Lung microvascular endothelial cell (primary cell): Measurements from ENCODE around the gene SPATS2. TPM values are rescaled to one million over a fixed set of nuclear protein-coding genes. Genes with fewer than 3 reads are reported as not detected.
"Not testable (repeated sequence)": the region's sequence is repeated elsewhere in the genome, so short reads cannot be mapped to it uniquely, and the experiment has no call there.

ENCODE experiments used
- DNase-seq, 2 donors: peaks; one replicate each; pipeline versions ENCODE4 v3.0.0 to v3.0.0-alpha.2; 2010; ENCODE audit warnings: low read depth in 2 of 2
- total RNA-seq: library from RNA; depleted of rRNA; stranded (reverse); fragments of >200 nt; gene quantifications from 2 replicates; pipeline ENCODE4 v1.2.1, GENCODE V29; 2014

Gene SPATS2
- total RNA-seq, 1 donor from 2014 or later, result 11.7 TPM

GRCh38 chr12:49349266-49349665 is 18.0 kb upstream of the SPATS2 start:
- no peak for DNase-seq

DNA sequence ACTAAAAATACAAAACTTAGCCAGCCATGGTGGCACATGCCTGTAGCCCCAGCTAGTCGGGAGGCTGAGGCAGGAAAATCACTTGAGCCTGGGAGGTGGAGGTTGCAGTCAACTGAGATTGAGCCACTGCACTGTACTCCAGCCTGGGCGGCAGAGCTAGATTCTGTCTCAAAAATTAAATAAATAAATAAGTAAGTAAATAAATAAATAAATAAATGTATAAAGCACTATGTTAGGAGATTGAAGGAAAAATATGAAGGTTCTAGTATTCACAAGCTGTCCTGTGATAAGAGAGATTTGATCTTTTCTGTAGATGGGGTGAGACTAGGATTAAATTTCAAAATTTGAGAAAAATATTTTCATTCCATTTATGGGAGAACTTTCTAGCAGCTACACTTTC is 14.9 kb upstream of the SPATS2 start:
- DNase-seq, result no peak

GRCh38 chr12:49355913-49356312 is 11.3 kb upstream of the SPATS2 start:
- no peak for DNase-seq

GRCh38 chr12:49357103-49357678 is 10.1 kb upstream of the SPATS2 start:
- peak; percentile 64 to 69 for DNase-seq

GRCh38 chr12:49358483-49359141 is 8.7 kb upstream of the SPATS2 start:
- DNase-seq, result peak; percentile 83 to 87

DNA sequence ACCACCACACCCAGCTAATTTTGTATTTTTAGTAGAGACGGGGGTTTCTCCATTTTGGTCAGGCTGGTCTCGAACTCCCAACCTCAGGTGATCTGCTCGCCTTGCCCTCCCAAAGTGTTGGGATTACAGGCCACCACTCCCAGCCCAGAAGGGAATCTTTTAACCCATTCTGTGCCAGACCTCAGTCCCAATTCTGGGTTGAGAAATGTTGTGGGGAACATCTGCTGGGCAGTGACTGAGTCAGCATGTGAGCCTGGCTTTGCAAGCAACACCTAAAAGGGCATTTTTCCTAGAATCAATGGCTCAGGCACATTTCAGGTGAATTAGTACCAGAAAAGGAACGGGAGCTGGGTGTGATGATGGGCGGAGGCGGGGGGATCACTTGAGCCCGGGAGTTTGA is 7.6 kb upstream of the SPATS2 start:
- DNase-seq, result no peak

GRCh38 chr12:49362077-49362476 is 5.2 kb upstream of the SPATS2 start:
- DNase-seq, result no peak

GRCh38 chr12:49364989-49365388 is 2.3 kb upstream of the SPATS2 start:
- peak; percentile 69 to 91 for DNase-seq

DNA sequence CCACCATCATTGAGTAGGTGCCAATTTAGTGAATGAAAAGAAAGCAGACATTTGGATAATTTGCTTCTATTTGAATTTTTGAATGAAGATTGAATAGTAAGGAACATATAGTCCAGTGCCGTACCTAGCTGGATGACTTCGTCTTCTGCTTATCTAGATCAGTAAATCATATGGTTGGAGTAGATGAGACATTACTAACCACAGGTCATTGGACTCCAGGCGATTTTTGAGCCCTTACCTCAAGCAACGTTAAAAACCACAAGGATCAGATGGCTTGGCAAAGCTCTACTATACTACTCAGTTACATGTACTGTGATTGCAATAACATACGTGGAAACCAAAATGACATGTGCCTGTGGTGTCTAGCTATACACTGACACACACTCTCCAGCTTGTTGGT is 1.7 kb upstream of the SPATS2 start:
- DNase-seq, result peak in 1 of 2 donors; percentile 41

DNA sequence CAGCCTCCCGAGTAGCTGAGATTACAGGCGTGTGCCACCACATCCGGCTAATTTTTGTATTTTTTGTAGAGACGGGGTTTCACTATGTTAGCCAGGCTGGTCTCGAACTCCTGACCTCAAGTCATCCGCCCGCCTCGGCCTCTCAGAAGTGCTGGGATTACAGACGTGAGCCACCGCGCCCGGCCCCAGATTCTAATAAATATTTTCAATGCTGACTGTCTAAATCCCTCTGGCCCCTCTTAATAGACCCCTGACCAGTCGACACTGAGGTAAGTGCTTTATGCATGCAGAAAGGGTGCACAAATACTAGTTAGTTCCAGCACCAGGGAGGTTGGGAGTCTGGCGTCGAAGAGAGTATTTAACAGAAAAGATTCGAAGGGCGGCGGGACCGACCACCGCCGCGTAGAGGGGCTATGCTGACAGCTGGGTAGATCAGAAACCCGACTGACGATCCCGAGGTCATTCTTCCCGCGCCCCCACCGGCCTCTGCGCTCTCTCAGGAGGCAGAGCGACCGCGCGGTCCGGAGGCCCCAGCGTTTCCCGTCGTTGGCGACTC is 1.1 kb upstream of the SPATS2 start:
- no peak for DNase-seq

- peak; percentile 95 to 98 for DNase-seq
These were observed 446 bp upstream of the SPATS2 start for GRCh38 chr12:49366652-49367380.

- DNase-seq, result no peak
These were observed 958 bp downstream of the SPATS2 start for GRCh38 chr12:49368240-49368600.

GRCh38 chr12:49369411-49370145 is 2.3 kb downstream of the SPATS2 start:
- peak; percentile 60 for DNase-seq

DNA sequence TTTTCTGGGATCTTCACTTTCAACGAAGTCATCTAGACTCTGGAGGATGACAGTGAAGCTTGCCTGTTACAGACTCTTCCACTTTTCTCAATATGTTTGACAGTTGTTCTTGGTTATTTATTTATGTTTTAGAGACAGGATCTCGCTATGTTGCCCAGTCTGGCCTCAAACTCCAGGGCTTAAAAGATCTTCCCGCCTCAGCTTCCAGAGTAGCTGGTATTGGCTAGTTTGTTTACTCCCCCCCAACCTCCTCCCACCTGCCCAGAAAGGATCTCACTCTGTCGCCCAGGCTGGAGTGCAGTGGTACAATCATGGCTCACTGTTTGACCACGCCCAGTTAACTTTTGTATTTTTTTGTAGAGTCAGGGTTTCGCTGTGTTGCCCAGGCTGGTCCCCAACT is 3.3 kb downstream of the SPATS2 start:
- no peak for DNase-seq

DNA sequence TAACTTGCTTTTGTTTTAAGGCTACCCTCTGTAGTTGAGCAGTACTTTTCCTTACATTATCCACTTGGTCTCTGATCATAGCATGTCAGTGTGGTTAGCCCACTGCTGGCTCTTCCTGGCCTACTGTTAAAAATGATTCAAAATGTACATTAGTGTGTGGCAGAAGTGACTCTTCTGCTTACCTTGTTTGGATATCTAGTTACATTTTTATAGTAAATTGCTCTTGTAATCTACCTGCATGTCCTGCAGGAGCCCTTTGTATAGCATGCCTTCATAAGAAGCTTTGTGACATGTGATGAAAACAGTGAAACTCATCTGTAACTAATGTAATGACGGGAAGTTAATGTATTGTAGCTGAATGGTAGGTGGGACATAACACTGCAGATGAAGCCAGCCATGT is 8.1 kb downstream of the SPATS2 start:
- no peak for DNase-seq

DNA sequence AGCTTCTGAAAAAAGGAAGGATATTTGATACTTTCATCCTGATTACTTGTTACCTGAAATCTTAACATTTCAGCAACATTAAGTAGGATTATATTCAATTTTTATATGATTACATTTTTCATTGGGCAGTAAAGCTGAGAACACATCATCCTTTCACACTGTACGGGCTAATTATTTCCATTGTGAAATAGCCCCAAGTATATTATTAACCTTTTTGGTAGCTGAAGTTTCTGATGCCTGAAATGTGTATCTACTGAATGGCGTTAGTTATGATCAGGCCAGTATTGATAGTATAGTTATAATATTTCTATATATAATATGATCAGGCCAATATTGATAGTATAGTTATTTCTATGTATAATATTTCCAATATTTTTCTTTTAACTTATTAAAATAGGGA is 10.1 kb downstream of the SPATS2 start:
- no peak for DNase-seq

- not testable (repeated sequence) for DNase-seq
These were observed 12.9 kb downstream of the SPATS2 start for GRCh38 chr12:49380184-49380583.

DNA sequence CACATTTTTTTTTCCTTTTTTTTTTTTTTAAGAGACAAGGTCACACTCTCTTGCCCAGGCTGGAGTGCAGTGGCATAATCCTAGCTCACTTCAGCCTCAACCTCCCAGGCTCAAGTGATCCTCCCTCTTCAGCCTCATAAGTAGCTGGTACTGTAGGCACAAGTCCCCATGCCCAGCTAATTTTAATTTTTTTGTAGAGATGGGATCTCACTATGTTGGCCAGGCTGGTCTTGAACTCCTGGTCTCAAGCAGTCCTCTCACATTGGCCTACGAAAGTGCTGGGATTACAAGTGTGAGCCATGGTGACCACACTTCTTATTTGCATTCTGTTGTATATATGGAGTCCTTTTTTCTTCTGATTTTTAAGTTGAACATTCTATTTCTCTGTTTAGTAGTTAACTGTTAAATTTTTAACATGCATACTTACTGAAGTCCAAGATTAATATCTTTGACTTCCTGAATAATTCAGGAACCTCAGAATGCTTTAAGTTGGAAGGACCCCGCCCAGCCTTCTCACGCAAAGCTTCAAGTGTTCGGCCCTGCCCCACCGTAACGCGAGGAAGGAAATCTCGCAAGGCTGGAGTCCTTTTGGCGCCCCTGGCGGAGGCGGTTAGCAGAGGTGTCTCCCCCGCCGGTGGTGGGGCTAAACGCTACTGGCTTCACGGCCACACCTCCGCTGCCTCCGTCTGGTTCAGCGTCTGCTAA is 21.6 kb downstream of the SPATS2 start:
- peak in 1 of 2 donors; percentile 12 for DNase-seq

- no peak for DNase-seq
These were observed 22.1 kb downstream of the SPATS2 start for GRCh38 chr12:49389387-49389703.

DNA sequence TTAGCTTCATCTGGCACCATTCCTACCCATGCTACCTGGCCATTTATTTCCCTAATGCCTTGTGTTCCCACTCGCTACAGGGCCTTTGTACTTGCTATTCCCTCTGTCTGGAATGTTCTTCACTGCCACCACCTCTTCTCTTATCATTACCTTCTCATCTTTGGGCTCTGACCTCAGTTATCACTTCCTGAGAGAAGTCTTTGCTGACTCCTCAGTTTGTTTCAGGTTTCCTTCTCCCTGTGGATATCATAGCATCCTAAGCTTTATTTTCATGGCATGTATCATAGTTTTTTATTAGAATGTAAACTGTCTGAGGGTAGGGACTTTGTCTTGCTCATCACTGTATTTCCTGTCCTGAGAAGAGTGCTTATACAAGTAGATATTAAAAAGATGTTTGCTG is 29.7 kb downstream of the SPATS2 start:
- no peak for DNase-seq

DNA sequence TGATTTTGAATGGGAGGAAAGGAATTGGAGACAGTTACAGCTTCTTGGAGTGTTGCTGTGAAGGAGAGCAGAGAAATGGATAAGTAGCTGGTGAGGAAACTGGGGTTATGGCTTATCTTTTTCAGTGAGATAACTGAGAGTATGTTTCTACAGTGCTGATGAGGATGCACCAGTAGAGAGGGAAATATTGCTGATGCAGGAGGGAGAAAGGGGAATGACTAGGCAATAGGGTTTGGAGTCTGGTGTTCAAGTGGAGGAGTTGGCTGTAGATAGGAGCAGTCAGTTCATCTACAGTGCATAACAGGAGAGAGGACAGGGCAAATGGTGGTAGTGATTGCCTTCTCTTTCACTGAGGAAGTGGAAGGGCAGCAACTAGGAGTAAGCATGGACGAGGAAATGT is 33.0 kb downstream of the SPATS2 start:
- DNase-seq, result no peak
